GM21515 (cell line): ENCODE data around the gene SLC24A3.

Experiments
- ATAC-seq: cut with Tn5 transposase; IDR thresholded peaks from one replicate; pipeline ENCODE4 v1.9.1; 2021; ENCODE audit not compliant: unreplicated experiment

SLC24A3 gene

DNA sequence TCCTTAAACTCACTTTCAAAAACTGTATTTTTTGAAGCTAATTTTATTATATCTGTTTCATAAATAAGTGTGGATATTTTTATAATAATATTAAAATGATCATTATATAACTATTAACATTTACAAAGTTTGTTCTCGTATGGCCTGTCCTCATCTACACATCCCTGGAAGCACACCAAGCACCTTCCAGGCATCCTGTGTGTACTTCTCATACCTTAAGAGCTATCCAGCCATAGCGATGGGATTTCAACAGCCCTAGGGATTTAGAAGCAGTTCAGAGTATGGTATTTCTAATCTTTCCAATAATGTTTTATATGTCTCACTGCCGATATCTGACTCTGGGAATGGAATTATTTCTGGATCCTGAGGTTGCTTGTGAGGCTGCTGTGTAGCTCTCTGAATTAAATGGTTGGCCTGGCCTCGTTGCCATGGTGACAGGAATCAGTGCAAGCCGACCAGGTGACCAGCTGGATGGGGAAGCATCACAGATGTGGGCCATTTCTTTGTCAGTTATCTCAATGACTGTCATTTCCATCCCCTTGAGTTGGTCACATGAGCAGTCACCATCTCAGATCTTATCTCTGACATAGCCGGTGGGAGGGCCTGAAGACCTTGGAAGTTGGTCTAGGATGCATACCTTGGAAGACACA is 280.4 kb downstream of the SLC24A3 start:
- ATAC-seq, result no peak

DNA sequence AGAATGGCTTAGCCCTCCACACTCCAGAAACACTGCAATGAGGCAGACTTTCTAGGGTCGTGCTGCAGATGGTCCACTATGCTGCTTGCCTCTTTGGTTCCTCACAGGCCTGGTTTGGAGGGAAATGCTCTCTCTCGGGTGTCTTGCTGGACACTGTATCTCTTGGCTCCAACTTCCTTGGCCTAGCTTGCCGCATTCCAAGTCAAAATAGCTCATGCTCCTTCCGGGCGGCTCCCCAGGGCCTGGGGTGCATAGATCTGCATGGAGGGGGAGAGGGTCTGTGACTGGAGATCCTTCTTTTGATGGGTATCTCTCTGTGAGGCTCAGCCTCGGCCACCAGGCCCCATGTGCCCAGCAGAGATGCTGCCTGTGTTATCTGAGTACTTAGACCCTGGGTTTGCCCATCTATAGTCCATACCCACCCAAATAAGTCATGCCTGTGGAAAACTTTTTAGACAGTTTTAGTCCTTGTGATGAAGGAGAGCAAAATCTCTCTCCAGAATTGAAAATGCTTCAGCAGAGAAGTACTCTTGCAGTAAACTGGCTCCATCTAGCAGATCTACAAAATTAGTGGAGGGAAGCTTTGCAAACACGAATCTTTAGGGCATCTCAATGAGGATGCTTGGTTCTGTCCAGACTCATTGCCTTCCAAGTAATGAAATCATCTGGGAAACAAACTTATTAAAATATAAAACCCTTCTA is 281.5 kb downstream of the SLC24A3 start:
- no peak for ATAC-seq

DNA sequence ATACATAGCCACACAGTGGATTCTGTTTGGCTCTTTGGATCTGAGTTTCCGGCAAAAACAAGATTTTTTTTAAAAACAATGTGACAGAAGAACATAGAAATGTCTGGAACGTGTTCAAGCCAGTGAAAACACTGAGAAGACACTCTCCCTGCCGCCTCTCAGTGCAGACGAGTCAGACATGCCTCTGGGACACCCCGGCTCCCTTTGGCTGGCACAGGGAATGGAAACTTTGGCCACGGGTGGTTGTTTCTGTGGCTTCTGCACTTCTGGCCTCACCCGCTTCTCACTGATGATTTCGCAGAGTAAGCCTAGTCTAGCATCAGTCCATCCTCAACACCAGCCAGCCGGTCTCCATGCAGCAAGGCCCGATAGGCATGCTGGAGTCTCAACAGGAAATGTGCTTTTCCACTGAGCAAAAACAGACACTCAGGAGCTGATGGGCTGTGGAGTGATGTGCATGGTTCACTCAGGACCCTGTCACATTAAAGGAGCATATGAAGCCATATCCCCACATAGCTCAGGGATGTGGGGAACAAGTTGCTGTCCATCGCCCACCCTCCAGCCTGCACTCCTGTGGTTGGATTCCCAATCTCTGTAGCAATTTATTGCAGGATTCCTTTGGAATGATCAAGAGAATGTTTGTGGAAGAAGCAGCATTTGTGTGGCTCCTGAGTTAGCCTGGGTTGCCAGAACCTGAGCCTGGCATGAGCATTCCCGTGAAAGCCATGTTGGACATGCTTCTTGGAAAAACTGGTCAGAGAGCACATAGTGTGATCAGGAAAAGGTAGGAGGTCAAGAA is 283.7 kb downstream of the SLC24A3 start:
- no peak for ATAC-seq

DNA sequence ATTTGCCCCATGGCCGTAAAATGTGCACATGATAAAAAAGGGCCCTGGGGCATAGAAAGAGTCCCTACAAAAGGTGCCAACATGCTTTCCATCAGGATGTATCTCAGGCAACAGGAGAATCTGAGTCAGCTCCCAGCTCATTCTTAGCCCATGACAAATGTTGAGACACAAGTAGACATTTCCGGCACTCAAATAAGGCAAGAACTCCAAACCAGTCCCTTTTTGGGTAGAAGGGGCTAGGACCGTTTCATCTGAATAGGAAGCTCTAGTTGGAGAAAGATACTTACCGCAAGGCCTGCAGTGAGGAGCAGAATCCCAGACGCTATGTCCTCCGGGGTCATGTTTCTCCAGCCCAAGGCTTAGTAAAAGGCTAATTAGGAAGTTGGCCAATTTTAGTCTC is 284.6 kb downstream of the SLC24A3 start:
- ATAC-seq, result no peak

DNA sequence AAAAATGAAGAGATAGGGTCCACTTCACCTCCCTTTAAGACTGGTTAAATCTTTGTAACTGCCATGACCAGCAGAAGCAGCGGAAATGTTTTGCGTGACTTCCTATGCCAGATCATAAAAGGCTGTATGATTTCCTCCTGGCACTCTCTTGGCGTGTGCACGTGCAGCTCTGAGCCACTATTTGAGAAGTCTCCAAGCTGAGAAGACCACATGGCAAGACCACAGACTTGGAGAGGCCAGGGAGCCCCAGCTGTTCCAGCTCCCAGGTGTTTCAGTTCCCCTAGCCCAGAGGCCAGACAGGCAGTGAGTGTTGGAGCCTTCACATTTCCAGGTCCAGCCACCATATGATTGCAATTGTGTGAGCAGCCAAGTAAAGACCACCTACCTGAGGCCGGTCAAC is 286.3 kb downstream of the SLC24A3 start:
- ATAC-seq, result no peak

DNA sequence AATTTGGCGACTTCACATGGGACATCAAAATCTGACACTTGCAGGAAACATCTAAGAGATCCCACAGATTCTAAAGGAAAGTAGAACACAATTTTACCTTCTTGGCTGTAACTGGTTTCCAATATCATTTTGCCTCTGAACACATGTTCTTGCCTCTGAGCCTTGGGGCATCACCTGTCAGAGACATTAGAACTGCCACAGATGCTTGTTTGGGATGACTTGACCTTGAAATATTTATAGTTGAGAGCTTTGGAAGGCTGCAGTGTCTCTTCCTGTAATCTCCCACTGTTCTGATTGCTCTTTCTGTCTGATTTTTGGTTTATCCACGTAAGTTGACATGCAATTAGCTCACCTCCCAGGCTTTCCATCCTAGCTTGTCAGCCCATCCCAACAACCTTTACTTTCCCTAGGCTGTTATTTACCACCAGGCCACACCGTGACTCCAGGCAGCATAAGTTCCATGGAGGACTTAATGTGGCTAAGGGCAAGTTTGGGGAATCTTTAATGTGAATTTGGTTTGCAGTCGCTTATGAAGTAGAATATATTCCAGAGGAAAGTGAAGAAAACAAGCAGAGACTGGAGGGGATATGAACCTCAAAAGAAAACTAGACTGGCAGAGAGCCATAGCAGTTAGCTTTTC is 289.2 kb downstream of the SLC24A3 start:
- no peak for ATAC-seq

DNA sequence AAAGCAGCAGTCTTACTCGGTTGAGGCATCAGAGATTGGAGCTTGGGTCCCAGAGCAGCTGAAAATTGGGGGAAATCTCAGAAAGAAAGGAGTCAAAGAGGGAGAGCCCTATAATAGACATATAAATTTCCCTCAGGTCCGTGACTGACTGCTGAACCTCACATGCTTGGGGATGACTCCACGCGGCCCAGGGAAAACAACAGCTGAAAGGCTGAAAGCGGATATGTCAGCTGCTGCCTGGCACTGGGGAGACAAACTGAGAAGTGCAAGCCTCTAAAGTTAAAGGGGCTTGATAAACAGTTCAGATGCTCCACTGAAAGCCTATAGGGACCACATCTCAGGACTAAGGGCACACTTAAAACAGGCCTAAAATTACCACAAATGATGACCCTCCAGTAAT is 289.7 kb downstream of the SLC24A3 start:
- ATAC-seq, result no peak

DNA sequence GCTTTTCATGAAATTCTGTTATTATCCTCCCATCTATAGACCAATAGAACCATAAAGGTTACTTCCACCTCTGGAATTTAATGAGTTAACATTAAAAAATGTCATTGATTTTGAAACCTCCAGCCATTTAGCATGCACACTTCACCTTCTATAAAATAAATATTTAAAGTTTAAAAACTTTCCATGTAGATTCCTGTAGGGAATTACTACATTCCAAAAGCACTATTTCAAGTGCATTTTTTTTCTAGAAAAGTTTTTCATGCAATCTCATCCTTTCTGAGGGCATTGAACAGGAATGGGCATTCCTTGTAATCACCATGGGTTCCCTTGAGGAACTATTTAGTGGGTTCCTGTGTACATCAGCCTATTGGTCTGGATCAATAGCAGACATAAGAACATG is 291.8 kb downstream of the SLC24A3 start:
- no peak for ATAC-seq

DNA sequence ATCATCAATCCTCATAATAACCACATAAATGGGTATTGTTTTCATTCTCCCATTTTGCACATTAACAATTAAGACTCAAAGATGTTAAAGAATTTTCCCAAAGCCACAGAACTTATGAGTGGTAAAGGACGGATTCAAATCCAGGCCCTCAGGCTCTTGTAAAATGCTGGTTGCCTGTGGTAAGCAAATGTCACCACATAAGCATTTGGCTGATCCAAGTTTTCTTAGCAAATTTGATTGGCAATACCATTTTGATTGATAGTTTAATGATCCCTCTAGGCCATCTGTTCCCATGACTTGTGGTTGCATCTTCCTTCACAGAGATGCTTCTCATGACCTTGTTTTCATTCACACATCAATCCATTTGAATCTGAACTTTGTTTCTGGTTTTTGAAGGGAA is 293.6 kb downstream of the SLC24A3 start:
- ATAC-seq, result no peak

DNA sequence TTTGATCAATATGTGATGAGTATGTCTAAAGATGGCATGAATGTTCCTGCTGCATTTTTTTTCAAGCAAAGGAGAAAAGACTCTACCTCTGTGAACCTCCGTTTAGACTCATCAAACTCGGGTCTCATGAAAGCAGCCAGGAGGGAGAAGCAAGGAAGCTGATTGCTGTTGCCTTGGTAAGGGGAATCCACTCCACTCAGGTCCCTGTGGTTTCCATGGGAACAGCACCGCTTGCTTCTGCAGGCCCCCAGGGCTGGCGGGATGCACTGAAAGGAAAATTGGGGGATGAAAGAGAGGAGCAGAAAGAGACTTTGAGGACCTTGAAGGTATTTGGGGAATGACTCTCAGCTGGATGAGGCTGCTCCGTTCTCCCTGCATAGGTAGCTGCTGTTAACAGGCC is 296.0 kb downstream of the SLC24A3 start:
- no peak for ATAC-seq

DNA sequence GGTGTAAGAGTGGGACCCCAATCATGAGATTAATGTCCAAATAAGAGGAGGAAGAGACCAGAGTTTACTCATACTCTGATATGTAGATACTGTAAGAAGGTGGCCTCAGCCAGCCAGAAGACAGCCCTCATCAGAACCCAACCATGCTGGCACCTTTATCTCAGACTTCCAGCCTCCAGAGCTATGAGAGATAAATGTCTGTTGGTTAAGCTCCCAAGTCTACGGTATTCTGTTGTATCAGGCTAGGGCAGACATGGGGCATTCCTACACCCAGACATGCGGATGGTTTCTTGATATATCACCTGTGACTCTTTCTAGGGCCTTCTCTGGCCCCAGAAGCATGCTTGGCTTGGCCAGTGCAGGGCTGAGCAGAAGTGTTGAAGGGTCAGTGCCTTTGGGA is 298.2 kb downstream of the SLC24A3 start:
- no peak for ATAC-seq

DNA sequence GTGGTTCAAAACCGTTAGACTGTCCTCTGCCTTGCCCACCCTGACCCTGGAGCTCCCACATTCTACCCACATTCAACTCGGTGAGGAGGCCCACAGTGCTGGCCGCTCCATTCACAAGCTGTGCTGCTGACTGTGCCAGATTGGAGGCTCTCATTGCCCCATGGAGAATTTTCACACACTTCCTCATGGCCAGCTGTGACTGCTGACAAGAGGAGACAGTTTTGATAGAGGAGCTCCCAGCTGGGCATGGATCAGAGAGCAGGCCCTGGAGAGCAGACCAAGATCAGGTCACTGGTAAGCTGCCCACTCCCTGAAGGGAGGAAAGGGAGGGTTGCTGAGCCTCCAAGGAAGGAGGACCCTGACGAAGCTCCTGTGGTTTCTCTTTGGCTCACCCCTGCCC is 299.5 kb downstream of the SLC24A3 start:
- ATAC-seq, result no peak

DNA sequence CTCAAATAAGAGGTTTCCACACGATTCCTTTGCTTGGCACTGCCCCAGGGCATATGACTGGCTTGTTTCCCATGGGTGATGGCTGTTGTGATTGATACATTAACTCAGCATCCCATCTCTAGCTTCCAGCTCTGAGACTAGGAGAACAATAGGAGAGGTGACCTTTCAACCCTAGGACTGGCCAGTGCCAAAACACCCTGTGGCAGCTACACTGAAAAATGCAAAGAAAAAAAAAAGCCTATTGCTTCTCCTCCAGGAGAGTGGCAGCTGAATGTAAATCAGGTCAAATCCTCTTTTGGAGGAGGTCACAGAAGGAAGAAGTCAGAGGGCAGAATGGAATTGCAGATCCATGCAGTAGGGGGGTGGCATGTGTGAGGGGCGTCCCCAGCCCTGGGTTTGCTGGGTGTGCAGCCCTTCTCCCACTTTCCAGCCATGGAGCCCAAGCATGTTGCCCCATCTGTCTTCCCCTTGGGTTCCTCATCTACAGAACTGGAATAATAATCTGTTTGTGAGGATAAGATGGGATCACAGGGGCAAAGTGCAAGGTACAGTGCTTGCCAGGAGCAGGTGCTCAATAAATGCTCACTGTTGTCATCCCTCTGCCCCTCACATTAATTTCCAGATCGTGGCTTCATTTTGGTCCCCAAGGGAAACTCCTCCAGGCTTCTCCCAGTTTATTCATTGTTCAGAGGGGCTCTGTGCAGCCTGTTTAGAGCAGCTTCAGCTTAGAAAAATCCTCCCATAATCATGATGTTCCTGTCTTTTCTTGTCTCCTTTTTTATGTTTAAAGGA is 300.6 kb downstream of the SLC24A3 start:
- no peak for ATAC-seq

DNA sequence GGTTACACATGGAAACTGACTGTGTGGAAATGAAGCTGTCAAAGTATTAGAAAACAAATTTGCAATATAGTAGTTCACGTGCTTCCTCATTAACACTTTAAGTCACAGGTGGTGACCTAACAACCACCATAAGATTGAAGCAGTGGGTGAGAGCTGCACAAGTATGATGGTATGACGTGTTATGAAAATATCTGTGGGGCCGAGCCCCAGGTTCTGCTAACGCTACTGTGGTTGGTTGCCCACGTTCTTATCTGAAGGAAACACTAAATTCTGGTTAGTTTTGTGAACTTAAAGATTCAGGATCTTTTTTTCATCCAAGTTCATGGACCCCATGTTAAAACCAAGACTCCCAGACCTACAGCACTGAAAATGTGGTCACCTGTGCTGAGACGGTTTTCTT is 302.6 kb downstream of the SLC24A3 start:
- no peak for ATAC-seq

DNA sequence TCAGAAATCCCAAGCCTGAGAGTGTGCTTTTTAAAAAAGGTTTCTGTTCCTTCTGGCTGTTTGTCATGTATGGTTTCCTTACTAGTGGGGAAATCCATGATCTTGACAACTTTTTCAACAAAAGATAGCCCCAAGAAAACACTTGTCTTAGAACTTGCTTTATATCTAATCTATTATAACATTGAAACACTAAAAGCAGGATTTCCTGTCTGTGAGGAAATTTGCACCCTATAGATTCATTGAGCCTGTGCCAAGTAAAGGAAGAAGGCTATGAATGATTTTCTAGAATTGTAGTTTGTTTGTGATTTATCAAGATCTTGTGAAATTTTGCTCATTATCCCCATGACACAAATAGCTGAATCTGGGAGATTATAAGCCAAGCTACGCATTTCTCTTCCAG is 307.0 kb downstream of the SLC24A3 start:
- ATAC-seq, result no peak

DNA sequence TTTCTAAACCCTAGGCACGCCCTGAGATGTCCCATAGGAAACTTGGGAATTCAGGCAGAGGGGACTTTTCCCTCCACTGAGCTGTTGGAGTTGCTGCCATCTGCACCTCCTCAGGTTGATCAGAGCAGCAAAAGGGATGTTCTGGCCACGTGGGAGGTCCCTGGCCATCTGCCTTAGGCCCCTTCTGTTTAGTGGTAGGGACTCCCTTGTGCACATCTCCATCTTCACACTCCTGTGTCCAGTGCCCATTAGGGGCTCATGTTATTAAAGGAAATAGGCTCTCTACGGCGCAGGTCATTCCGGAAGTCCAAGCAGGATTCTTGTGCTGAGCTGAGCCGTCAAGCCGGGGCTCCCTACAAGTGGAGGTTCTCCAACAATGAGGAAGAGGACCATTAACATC is 307.8 kb downstream of the SLC24A3 start:
- no peak for ATAC-seq

DNA sequence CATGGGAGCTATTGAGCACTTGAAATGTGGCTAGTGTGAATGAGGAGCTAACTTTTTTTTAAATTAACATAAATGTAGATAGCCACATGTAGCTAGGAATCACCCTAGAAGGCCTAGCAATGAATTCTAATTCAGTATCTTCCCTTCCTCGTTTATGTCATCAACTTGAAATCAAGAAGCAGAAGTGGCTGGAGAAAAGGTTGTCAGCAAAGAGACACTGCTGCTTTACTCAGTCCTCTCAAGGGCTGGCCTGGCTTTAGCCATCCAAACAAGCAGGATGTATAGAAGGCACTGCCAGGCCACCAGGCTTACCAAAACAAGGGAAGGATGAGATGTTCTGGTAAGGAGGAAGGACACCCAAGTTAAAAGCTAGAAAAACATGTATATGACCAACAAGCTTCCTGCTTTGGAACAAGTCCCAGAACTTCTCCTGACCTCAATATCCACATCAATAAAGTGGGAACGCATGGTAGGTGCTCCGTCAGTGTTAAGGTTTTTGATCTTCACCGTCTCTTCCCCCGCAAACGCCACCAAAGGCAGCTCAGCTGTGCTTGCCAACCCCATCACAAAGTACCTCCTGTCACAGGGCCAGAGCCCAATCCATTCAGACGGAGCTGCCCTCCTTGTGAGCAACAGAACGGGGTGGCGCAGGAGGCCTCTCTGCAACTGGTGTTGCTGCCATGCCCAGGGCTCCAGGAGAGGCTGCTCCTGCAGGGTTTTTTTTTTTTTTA is 309.8 kb downstream of the SLC24A3 start:
- ATAC-seq, result no peak

DNA sequence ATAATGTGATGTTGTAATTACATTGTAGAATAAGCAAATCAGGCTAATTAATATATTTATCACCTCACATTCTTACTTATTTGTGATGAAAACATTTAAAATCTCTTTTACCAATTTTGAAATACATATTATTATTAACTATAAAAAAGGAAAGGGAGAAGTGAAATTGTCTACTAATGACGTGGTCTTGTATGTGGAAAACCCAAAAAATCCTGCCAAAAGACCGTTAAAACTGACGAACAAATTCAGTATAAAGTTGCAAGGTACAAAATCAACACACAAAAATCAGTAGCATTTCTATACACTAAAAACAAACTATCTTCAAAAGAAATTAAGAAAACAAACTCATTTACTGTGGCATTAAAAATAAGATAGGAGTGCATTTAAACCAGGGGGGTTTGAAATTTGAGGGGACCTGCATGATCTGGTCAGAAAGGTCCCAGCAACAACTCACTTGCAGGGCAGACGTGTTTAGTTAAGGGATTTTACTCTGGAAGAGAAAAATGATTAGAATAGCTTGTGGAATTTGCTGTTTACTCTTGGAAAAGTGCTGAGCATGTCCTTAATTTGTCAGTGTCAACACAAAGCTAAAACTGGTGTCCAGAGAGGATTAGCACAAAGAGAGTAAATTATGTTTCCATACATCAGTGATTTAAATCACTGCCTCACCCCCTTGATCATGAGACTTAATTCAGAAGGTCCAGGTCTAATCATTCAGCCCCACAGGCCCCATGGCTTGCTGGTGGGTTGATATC is 310.6 kb downstream of the SLC24A3 start:
- no peak for ATAC-seq

DNA sequence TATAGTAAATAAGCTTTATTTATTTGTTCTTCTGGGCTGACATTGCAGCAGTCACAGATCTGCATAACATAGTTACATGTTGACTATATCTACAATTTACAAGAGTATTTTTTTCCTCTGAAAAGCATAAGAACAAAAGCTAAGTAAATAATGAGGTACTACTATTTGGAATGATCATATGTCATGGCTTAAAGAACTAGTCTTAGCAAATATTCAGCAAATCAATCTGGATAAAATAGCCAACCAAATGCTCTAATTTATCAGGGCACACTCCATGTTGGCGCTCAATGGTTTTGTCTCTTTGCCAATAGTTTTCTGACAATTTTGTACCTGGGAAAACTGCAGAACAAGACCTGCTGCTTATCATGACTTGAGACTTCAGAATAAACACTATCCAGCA is 312.2 kb downstream of the SLC24A3 start:
- no peak for ATAC-seq

DNA sequence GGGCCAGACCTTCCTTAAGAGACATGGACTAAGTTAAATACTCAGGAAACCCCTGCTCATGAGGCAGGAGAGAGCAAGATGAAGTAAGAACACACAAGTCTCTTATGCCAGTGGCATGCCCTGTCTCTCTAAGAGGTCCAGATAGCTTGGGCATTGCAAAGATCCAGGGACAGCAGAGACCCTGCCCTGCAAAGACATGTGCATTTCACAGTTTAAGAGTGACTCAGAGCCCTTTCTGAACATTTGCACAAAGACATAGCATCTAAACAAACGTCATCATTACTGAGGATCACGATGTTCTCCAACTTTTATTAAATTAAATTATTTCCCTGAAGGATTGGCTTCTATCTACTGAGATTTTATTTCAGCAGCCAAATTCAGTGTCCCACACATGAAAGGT is 315.1 kb downstream of the SLC24A3 start:
- ATAC-seq, result no peak
